ENCODE results near the gene WNT2B. TPM values are rescaled to one million over a fixed set of nuclear protein-coding genes. Genes with fewer than 3 reads are reported as not detected.

WNT2B gene
- total and polyA plus RNA-seq, 9 of the 15 experiments (the other 6 are each of a cell fraction or from before 2014, with no cell fraction given), result 0.02 to 0.06 (median 0.04) TPM; not detected in 3

- H4K20me1 ChIP-seq (replicated peaks; ENCODE audit: control insufficient read depth, insufficient read depth, low read length), result no peaks in the 10 kb centered on the region
- in situ Hi-C loops (cut with MboI) (no loop called here), intact Hi-C loops (cut with micrococcal nuclease) (no loop called here)
- H3K27me3 ChIP-seq (ENCODE audit: control insufficient read depth in 2 of 2, insufficient read depth in 2 of 2, low read length in 2 of 2), result no peaks in the 10 kb centered on the region
- H3K4me3 ChIP-seq, result no peak overlapping the region
- H3K9me1 ChIP-seq (ENCODE audit: control insufficient read depth, insufficient read depth, low read length), result no peaks in the 10 kb centered on the region
- H3K36me3 ChIP-seq (ENCODE audit: control insufficient read depth, insufficient read depth, low read length), result no peaks in the 10 kb centered on the region
- H3K4me1 ChIP-seq (replicated peaks in 1 of 2; ENCODE audit: control insufficient read depth in 2 of 2, insufficient read depth in 2 of 2, low read length in 2 of 2), result no peaks in the 10 kb centered on the region
- no TSS peak for BruUV-seq (replicated peaks)
- H2AFZ ChIP-seq (ENCODE audit: low read depth, low read length), result no peak overlapping the region
- ATAC-seq, result peak; percentile 40; the same call in 1 of the 3 replicates
- no peak overlapping the region for H3K4me2 ChIP-seq (ENCODE audit: insufficient read depth, low read length)
- 40% methylated on average over 1 of the region's 1 CpG for WGBS (ENCODE audit: insufficient coverage, low coverage, missing lambda C conversion rate)
- H3K9ac ChIP-seq (ENCODE audit: insufficient read depth in 1 of 2, low read depth in 2 of 2, low read length in 2 of 2), result no peak overlapping the region
- no peaks in the 10 kb centered on the region for H3K79me2 ChIP-seq (ENCODE audit: control insufficient read depth, insufficient read depth, low read length)
- POLR2A ChIA-PET, result interaction anchor here (0.6 kb wide), 1 partner anchor 11 kb away, joined by 4 read pairs; no protein-coding TSS in a partner anchor
- DNase-seq (ENCODE audit: extremely low read depth in 1 of 4, low spot score in 3 of 4), result no peak
- no peak for FAIRE-seq
- no peaks in the 10 kb centered on the region for H3K9me3 ChIP-seq (replicated peaks; ENCODE audit: control insufficient read depth, insufficient read depth, low read depth, low read length)
- H3K27ac ChIP-seq (ENCODE audit: extremely low read depth, low read depth, low read length), result no peak overlapping the region
- no peak for TF ChIP-seq ZNF589 (CRISPR knock-in tag; IDR thresholded peaks at IDR 0.05; ENCODE audit: low read depth)
- no peak for TF ChIP-seq SNRNP70 (optimal IDR thresholded peaks at IDR 0.05; ENCODE audit: low read depth, low read length)
- TF ChIP-seq MAFF (IDR thresholded peaks at IDR 0.05; ENCODE audit: low read length), result no peak
- no peak for TF ChIP-seq PRMT5 (CRISPR knock-in tag; IDR thresholded peaks at IDR 0.05)
- no peak for TF ChIP-seq SMC3 (conservative IDR thresholded peaks at IDR 0.05; ENCODE audit: insufficient read depth, low read depth, low read length)
- no peak for TF ChIP-seq CBFB (CRISPR knock-in tag; IDR thresholded peaks at IDR 0.05)
- TF ChIP-seq POLR3A (IDR thresholded peaks at IDR 0.05; ENCODE audit: borderline replicate concordance, extremely low read depth, insufficient read depth, insufficient read length), result no peak
- TF ChIP-seq SAFB (IDR thresholded peaks at IDR 0.05; ENCODE audit: borderline replicate concordance, low read depth, low read length), result no peak
- TF ChIP-seq SIN3A (IDR thresholded peaks at IDR 0.05; ENCODE audit: borderline replicate concordance in 2 of 2, control insufficient read depth in 1 of 2, low read depth in 2 of 2, low read length in 2 of 2), result no peak
- no peak for TF ChIP-seq ZNF347 (CRISPR knock-in tag; IDR thresholded peaks at IDR 0.05; ENCODE audit: low read depth)
- TF ChIP-seq NKRF (IDR thresholded peaks at IDR 0.05; ENCODE audit: borderline replicate concordance), result no peak
- CTCF ChIA-PET (ENCODE audit: low intra/inter-chr PET ratio), result no interaction called here
Observed at GRCh38 chr1:112564081-112564480, 55.3 kb downstream of the WNT2B start.

Measured in K562 (cell line).